Measurements from ENCODE around the gene ARPC5L. TPM values are rescaled to one million over a fixed set of nuclear protein-coding genes. Genes with fewer than 3 reads are reported as not detected.

Gene ARPC5L
- total and polyA plus RNA-seq, 2 of the 8 experiments (the other 6 are each of a cell fraction or from before 2014, with no cell fraction given): 34.1 to 50.6 TPM

DNA sequence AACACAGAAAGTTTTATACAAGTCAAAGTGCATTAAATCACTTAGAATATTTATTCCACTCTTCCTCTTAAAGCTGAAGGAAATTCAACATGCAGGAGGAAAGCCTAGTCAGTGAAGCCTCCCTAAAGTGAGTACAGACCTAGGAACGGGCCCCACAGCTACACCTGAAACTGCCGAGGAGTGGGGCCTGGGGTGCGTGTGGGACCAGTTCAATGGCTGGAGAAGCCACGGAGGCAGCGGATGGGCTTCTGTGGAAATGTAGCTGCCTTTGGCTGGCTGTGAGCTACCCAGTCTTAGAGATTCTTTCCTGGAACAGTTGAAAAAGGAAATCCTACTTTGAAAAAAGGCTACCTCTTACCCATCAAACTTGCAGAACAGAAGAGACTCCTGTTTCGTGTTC lies 16.6 kb downstream of the ARPC5L start (continued):
- TF ChIP-seq, protein P1, sequence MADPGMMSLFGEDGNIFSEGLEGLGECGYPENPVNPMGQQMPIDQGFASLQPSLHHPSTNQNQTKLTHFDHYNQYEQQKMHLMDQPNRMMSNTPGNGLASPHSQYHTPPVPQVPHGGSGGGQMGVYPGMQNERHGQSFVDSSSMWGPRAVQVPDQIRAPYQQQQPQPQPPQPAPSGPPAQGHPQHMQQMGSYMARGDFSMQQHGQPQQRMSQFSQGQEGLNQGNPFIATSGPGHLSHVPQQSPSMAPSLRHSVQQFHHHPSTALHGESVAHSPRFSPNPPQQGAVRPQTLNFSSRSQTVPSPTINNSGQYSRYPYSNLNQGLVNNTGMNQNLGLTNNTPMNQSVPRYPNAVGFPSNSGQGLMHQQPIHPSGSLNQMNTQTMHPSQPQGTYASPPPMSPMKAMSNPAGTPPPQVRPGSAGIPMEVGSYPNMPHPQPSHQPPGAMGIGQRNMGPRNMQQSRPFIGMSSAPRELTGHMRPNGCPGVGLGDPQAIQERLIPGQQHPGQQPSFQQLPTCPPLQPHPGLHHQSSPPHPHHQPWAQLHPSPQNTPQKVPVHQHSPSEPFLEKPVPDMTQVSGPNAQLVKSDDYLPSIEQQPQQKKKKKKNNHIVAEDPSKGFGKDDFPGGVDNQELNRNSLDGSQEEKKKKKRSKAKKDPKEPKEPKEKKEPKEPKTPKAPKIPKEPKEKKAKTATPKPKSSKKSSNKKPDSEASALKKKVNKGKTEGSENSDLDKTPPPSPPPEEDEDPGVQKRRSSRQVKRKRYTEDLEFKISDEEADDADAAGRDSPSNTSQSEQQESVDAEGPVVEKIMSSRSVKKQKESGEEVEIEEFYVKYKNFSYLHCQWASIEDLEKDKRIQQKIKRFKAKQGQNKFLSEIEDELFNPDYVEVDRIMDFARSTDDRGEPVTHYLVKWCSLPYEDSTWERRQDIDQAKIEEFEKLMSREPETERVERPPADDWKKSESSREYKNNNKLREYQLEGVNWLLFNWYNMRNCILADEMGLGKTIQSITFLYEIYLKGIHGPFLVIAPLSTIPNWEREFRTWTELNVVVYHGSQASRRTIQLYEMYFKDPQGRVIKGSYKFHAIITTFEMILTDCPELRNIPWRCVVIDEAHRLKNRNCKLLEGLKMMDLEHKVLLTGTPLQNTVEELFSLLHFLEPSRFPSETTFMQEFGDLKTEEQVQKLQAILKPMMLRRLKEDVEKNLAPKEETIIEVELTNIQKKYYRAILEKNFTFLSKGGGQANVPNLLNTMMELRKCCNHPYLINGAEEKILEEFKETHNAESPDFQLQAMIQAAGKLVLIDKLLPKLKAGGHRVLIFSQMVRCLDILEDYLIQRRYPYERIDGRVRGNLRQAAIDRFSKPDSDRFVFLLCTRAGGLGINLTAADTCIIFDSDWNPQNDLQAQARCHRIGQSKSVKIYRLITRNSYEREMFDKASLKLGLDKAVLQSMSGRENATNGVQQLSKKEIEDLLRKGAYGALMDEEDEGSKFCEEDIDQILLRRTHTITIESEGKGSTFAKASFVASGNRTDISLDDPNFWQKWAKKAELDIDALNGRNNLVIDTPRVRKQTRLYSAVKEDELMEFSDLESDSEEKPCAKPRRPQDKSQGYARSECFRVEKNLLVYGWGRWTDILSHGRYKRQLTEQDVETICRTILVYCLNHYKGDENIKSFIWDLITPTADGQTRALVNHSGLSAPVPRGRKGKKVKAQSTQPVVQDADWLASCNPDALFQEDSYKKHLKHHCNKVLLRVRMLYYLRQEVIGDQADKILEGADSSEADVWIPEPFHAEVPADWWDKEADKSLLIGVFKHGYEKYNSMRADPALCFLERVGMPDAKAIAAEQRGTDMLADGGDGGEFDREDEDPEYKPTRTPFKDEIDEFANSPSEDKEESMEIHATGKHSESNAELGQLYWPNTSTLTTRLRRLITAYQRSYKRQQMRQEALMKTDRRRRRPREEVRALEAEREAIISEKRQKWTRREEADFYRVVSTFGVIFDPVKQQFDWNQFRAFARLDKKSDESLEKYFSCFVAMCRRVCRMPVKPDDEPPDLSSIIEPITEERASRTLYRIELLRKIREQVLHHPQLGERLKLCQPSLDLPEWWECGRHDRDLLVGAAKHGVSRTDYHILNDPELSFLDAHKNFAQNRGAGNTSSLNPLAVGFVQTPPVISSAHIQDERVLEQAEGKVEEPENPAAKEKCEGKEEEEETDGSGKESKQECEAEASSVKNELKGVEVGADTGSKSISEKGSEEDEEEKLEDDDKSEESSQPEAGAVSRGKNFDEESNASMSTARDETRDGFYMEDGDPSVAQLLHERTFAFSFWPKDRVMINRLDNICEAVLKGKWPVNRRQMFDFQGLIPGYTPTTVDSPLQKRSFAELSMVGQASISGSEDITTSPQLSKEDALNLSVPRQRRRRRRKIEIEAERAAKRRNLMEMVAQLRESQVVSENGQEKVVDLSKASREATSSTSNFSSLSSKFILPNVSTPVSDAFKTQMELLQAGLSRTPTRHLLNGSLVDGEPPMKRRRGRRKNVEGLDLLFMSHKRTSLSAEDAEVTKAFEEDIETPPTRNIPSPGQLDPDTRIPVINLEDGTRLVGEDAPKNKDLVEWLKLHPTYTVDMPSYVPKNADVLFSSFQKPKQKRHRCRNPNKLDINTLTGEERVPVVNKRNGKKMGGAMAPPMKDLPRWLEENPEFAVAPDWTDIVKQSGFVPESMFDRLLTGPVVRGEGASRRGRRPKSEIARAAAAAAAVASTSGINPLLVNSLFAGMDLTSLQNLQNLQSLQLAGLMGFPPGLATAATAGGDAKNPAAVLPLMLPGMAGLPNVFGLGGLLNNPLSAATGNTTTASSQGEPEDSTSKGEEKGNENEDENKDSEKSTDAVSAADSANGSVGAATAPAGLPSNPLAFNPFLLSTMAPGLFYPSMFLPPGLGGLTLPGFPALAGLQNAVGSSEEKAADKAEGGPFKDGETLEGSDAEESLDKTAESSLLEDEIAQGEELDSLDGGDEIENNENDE (IDR thresholded peaks at IDR 0.05; ENCODE audit: insufficient replicate concordance, low read length): no peak
- TF ChIP-seq CTBP2 (IDR thresholded peaks at IDR 0.05; ENCODE audit: borderline replicate concordance, insufficient read depth, insufficient read length, low read length): no peak
- no peak for TF ChIP-seq JUND (IDR thresholded peaks at IDR 0.05; ENCODE audit: low read length)
- no peak for TF ChIP-seq CHD2 (IDR thresholded peaks at IDR 0.05; ENCODE audit: low read length)
- TF ChIP-seq, protein P2, sequence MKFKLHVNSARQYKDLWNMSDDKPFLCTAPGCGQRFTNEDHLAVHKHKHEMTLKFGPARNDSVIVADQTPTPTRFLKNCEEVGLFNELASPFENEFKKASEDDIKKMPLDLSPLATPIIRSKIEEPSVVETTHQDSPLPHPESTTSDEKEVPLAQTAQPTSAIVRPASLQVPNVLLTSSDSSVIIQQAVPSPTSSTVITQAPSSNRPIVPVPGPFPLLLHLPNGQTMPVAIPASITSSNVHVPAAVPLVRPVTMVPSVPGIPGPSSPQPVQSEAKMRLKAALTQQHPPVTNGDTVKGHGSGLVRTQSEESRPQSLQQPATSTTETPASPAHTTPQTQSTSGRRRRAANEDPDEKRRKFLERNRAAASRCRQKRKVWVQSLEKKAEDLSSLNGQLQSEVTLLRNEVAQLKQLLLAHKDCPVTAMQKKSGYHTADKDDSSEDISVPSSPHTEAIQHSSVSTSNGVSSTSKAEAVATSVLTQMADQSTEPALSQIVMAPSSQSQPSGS (IDR thresholded peaks at IDR 0.05; ENCODE audit: low read length): no peak
- no peak for TF ChIP-seq BCL11A (IDR thresholded peaks at IDR 0.05; ENCODE audit: low read depth in 2 of 2, low read length in 2 of 2)
- no peak for TF ChIP-seq CBX5 (IDR thresholded peaks at IDR 0.05; ENCODE audit: low read depth, low read length)
- no peak for TF ChIP-seq RFX5 (IDR thresholded peaks at IDR 0.05; ENCODE audit: borderline replicate concordance, low read depth, low read length)
- TF ChIP-seq FOSL1 (IDR thresholded peaks at IDR 0.05; ENCODE audit: insufficient read depth, low read depth, low read length): no peak

Data from H1 (cell line).